ENCODE results near the gene CAV2.

Gene CAV2

GRCh38 chr7:116494472-116494871 is 5.1 kb upstream of the CAV2 start:
- no peak for TF ChIP-seq CTCF (conservative IDR thresholded peaks at IDR 0.05; ENCODE audit: low read depth, low read length)
- H3K4me3 ChIP-seq (ENCODE audit: low read depth, low read length), result no peak overlapping the region
- no peak for DNase-seq (ENCODE audit: low read depth)

- peak; percentile 67 for DNase-seq (ENCODE audit: low read depth)
- TF ChIP-seq CTCF (conservative IDR thresholded peaks at IDR 0.05; ENCODE audit: low read depth, low read length), result no peak
- no peak overlapping the region for H3K4me3 ChIP-seq (ENCODE audit: low read depth, low read length)
Observed at GRCh38 chr7:116495736-116496135, 3.8 kb upstream of the CAV2 start.

GRCh38 chr7:116496653-116497052 is 2.9 kb upstream of the CAV2 start:
- TF ChIP-seq CTCF (conservative IDR thresholded peaks at IDR 0.05; ENCODE audit: low read depth, low read length), result no peak
- H3K4me3 ChIP-seq (ENCODE audit: low read depth, low read length), result no peak overlapping the region
- no peak for DNase-seq (ENCODE audit: low read depth)

GRCh38 chr7:116497708-116498107 is 1.8 kb upstream of the CAV2 start:
- H3K4me3 ChIP-seq (ENCODE audit: low read depth, low read length), result no peak overlapping the region
- no peak for TF ChIP-seq CTCF (conservative IDR thresholded peaks at IDR 0.05; ENCODE audit: low read depth, low read length)
- peak; percentile 39 for DNase-seq (ENCODE audit: low read depth)

- peak overlapping the region; percentile 82 for H3K4me3 ChIP-seq (ENCODE audit: low read depth, low read length)
- peak; percentile 53 for DNase-seq (ENCODE audit: low read depth)
- TF ChIP-seq CTCF (conservative IDR thresholded peaks at IDR 0.05; ENCODE audit: low read depth, low read length), result no peak
Observed at GRCh38 chr7:116500078-116500853, 728 bp downstream of the CAV2 start.

GRCh38 chr7:116501425-116502167 is 2.1 kb downstream of the CAV2 start:
- TF ChIP-seq CTCF (conservative IDR thresholded peaks at IDR 0.05; ENCODE audit: low read depth, low read length), result no peak
- peak overlapping the region; percentile 34 for H3K4me3 ChIP-seq (ENCODE audit: low read depth, low read length)

More at GRCh38 chr7:116501425-116502167, 2.1 kb downstream of the CAV2 start:
- peak; percentile 50 for DNase-seq (ENCODE audit: low read depth)

Data from choroid plexus epithelial cell (primary cell).